HCEC 1CT (cell line): Measurements from ENCODE around the gene BHLHE40.

ENCODE experiments used
- DNase-seq: peaks from one replicate; pipeline ENCODE4 v3.0.0-alpha.2; 2017

Gene BHLHE40

DNA sequence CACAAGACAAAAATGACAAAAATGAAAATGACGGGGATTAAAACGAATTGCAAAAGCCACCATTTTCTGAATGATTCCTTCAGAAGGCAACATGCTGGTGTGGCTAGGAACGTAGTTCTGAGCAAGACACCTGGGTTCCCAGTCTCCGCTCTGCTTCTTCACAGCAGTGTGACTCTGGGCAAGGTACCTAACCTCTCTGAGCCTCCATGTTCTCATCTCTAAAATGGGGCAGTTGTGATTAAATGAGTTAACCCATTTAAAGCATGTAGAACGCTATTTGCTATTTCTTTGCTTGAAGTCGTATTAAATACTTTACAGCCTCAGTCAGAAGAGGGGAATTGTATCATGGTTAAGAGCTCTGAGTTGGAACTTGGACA, 23.6 kb downstream of the BHLHE40 start:
- no peak for DNase-seq

DNA sequence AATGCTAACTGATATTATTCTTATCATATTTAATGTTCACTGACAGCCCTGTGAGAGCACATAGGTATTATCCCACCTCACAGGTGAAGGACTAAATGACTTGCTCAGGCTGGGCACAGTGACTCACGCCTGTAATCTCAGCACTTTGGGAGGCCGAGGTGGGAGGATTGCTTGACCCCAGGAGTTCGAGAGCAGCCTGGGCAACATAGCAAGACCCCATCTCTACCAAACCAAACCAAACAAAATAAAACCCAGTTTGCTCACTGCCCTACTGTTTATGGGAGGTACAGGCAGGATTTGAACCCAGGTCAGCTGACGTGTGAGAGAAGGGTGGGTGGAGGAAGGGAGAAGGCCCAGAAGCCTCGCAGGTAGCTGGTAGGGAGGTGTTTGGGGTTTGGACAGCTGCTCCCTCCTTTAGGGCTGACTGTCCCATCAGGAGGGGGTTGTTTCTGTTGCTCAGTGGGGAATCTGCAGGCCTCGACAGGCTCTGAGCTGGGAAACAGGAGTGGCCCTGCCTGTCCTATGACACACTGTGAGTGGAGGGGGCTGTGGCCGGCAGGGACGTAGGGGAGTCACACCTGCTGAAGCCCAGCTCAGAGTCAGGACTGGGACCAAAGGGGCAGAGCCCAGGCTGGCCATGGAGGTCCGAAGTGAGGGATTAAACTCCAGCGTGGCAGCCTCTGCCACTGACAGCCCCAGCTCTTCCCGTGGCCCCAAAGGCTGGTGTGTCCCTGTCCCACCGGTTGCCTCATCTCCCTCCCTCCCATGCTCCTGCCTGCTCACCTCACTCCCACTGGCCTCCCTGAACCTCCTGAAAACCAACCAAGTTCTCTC, 25.3 kb downstream of the BHLHE40 start:
- no peak for DNase-seq

DNA sequence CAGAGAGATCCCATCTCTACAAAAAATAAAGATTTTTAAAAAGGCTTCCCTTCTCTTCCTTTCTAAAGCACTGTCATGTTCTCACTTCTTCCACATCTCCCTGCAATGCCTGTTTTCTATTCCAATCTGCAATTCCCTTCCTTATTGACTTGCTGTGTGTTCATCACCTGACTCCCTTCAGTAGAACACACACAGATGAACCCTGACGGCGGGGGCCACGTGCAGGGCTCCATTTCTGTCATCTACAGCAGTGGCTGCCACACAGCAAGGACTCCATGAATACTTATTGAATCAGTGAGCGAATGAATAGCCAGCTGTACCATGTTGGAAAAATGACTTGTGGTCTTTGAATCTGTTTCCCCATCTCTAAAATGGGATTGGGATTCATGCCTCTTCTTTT, 26.1 kb downstream of the BHLHE40 start:
- DNase-seq, result no peak

DNA sequence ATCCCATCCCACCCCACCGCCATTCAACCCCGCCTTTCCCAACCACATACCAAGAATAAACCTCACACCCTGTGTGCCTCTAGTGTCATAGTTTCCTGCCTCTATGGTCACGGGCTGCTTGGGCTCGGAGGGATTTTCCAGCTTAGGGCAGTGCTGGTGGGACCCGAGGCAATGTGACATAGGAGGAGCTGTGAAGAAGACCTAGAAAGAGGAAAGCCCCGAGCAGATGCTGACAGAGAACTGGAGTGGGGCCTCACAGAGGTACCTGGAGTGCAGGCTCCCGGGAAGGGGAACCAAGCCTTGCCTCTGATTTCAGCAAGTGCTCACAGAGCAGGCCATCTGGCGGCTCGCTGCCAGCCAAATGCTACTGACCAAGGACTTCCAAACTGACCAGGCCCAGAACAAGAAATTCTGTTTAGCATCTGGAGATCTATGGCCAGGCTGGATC, 27.5 kb downstream of the BHLHE40 start:
- DNase-seq, result no peak

DNA sequence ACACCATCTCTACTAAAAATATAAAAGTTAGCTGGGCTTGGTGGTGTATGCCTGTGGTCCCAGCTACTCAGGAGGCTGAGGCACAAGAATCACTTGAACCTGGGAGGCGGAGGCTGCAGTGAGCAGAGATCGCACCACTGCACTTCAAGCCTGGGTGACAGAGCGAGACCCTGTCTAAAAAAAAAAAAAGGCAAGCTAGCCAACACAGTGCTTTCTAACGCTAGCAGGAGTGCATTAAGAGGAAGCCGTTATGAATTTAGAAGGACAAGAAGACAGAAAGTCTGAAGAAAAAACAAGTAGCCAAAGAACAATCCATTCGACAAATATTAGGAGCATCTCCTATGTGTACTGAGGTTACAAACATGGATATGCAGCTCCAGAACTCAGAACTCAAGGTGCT, 28.6 kb downstream of the BHLHE40 start:
- no peak for DNase-seq

DNA sequence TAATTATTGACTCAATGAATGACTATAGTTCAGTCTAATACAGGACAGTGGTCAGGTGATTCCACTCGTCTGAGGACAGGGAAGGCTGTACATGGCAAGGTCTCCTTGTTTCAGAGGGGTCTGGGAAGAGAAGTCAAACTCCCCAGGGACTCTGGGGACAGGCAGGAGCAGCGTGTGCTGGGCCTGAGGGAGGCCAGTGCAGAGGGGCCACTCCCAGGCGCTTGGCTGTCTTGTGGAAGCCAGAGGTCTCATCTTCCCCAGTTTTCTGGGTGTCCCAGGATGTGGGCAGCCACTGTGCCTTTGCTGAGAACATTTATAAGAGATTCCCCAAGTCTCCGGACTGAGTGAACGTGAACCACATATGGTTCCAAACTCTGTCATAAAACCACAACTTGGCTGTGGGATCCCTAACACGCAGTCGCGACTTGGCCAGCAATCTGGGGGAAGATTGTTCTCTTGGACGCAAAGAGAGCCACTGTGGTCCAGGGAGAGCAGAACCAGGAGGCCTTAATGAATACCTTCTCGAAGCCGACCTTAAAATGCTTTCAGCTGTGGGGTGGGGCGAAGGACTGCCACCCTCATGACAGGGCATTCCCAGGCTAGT, 30.4 kb downstream of the BHLHE40 start:
- DNase-seq, result no peak

DNA sequence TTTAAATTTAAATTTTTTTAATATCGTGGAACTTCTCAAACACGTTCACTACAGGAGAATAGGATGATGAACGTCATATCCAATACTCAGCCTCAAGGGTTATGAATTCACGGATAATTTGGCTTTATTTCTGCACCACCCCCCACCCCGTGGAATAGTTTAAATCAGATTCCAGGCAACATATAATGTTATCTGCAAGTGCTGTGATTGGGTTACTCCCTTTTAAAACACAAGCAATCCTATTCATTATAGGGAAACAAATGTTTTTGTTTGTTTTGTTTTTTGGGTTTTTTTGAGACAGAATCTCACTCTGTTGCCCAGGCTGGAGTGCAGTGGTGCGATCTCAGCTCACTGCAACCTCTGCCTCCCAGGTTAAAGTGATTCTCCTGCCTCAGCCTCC, 30.9 kb downstream of the BHLHE40 start:
- DNase-seq, result no peak

DNA sequence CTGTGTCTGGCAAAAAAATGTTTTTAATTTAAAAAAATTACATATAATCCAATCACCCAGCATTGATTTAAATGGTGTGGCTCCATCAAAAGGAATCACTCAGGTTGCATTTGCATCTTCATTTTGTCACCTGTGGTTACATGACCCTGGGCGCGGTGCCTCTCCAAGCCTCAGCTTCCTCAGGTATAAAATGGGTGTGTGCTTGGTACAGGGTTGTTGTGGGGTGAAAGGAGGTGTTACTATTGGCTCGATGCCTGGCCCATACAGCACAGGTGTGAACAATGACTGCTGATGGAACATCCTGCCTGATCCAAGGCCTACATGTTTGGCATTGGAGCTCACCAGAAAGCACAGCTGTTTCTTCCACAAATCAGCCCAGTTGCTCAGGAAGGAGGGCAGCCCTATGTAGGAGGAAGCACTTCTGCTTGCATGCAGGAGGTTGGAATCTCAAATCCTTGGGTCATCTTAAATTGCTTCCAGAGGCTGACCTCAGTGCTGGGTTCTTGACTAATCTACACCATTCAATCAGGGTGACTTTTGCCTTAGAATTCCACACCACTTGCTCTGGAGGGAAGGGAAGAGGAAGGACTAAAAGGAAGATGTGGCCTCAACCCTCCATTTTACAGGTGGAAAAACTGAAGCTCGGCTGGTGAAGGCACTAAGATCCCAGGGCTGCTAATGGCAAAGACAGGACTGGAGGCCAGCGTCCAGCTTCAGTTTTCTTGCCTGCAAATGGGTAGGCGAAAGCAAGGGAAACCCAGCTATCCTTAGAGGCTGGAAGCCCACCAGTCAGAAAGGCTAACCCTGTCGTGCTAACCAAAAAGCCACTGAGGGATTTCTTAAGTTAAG, 31.7 kb downstream of the BHLHE40 start:
- peak; percentile 18 for DNase-seq

DNA sequence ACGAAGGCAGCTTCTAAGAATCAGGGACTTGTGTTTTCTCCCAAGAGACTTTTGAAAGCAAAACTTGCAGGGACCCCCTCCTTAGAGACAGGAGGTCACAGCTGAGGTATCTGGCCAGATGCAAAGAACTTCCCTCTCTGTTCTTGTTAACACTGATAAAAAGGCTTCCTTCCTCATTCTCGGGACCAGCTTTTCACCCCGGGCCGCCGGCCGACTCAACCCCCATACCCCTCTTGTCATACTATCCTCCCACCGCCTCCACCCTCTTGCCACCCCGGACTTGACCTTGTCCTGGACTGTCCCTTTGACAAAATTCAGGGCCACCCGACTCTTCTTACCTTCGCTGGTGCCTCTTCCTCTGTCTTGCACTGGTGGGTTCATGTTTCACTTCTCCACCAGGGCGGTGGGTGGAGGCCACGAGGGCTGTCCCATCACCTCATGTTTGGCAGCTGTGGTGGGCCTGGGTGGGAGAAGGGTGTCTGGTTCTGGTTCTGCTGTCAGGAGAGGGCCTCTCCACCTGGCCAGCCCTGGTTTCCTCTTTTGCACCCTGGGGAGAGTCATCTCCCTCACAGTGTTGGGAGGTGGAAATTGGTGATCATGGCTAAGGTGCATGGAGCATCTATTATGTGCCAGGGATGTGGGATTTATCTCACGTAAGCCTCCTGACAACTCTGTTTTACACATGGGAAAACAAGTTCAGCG, 32.5 kb downstream of the BHLHE40 start:
- no peak for DNase-seq

DNA sequence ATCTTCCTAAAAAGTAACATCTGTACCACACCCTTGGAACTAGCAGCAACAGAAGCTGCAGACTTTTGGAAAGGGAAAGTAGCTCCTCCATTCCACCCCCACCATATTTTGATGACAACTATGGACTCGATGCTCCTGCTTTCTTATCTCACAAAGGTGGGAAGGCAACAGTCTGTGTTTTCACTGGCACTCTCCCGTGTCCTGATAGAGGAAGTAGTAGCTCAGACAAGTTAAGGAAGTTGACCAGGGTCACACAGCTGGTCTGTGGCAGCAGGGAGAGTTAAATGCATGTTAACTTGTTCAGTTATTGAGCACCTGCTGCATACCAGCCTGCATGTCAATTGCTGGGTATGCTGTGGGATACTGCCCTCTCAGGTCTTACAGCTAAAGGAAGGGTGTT, 33.1 kb downstream of the BHLHE40 start:
- DNase-seq, result no peak

DNA sequence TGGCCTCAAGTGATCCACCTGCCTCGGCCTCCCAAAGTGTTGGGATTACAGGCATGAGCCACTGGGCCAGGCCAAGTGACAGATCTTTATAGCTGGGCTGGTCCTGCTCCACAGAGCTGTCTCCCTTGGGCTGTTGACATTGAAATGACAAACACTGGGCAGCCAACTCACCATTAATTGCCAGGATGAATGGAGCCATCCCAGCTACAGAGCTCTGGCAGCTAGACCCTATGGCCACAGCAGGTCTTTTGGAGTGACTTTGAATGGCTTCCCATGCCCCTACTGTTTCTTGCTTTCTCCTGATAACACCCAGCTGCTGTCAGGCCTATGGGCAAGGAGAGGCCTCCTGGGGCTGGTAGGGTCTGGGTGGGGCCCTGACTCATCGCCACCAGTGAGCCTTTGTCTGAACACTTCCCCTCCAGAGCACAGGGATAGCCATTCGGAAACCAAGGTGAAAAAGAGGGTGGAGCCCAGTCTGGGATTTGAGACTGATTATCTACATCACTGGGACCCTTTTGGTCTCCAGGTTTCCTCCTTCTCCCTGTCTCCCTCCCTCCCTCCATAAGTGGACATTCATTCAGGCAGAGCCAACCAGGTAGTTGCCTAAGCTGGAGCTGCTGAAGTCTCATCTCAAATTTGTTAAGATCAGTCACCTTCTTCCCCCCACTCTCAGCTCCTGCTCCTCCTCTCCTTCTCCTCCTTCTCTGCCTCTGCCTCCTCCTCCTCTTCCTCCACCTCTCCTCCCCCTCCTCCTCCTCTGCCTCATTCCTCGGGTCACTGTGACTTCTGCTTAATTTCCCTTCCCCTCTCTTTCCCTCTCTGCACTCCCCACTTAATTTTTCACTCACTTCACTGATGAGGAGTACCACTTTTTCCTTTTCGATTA, 34.0 kb downstream of the BHLHE40 start:
- DNase-seq, result peak; percentile 21

DNA sequence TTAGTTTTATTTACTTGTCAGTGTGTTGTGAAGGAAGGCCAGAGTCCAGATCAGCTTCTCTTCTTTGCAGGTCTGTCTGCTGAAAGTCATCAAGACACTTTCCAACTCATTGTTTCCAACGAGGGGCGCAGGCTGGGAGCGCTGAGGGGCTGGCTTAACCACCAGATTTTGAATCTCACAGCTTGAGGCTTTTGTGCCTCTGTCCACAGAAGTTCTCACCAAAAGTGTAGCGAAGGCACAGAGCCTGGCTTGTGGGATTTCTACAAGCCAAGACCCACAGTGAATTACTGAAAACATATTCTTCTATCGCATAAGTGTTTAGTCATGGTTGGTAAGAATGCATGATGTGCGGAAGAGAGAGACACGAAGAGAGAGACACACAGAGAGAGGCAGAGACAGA, 35.2 kb downstream of the BHLHE40 start:
- no peak for DNase-seq

DNA sequence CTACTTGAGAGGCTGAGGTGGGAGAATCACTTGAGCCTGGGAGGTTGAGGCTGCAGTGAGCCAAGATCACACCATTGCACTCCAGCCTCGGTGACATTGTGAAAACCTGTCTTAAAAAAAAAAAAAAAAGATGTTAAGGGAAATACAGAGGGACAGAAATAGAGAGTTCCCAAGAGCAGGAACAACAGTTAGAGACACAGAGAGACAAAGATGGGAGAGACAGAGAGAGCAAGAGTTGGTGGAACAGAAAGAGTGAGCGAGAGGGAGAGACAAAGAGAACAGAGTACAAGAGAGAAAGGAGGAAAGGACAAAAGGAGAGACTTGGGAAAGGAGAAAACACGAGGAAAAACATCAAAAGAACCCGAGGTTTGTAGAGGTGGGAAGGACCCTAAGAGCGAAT, 35.8 kb downstream of the BHLHE40 start:
- no peak for DNase-seq

DNA sequence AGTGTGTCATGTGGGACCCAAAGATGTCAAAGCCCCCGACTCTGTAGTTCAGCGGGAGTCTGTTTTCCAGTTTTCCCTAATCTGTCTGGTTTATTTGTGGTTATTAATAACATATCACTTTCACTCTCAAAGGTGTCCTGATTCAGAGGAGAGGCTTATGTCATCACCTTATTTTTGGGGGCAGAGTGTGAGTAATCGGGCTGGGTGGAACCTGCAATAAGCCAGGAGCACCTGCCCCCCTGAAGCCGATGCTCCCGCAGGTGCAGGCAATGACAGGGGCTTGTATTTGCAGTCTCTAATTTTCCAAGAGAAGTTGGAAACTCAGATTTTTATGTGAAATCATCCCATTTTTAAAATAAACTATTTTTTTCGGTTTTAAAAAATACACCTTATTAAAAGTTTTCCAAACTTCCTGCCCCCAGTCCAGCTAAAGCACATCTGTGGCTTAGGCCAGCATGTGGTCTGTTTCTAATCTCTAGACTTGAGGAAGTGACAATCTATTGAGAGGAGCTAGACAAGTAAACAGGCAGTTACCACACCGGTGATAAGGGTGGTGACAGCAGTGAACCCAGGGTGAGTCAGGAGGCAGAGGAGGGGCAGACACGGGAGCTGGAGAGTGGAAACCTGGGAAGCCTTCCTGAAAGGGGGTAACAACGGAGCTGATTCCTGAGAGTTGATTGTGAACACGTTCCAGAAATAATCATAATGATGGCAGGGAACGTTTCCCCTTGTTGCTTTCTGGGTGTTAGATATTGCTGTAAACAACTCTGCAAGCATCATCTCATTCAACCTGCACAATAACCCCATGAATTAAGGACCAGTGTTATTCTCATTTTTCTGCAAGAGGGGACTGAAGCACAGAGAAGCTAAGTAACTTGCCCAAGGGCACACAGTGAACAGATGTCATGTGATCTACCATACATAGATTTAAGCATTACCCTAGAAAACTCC, 37.2 kb downstream of the BHLHE40 start:
- peak; percentile 39 for DNase-seq

DNA sequence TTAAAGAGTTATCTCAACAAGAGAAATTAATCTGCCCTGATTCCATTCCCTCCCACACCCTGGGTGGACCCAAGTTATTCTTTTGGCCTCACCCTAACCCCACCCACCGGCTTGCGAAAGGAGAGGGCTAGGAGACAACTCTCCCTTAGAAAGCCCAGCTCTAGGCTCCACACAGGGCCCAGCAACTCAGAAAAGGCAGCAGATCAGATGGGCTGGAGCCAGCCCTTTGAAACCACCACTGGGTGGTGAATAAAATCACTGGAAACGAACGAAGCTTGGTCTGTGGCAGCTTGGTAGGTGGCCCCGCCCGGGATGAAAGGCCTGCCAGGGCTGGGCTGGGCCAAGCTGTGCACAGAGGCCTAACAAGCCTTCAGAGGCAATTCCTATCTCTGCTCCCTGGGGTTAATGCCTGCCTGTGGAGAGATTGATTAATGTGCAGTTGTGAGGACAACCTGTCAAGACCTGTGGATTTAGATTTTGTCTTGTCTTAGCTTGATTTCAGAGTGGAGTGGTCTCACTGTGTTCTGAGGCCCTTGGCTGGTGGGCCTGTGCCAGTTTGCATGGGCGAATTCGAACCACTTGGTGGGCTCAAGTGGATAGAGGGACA, 38.8 kb downstream of the BHLHE40 start:
- DNase-seq, result no peak

DNA sequence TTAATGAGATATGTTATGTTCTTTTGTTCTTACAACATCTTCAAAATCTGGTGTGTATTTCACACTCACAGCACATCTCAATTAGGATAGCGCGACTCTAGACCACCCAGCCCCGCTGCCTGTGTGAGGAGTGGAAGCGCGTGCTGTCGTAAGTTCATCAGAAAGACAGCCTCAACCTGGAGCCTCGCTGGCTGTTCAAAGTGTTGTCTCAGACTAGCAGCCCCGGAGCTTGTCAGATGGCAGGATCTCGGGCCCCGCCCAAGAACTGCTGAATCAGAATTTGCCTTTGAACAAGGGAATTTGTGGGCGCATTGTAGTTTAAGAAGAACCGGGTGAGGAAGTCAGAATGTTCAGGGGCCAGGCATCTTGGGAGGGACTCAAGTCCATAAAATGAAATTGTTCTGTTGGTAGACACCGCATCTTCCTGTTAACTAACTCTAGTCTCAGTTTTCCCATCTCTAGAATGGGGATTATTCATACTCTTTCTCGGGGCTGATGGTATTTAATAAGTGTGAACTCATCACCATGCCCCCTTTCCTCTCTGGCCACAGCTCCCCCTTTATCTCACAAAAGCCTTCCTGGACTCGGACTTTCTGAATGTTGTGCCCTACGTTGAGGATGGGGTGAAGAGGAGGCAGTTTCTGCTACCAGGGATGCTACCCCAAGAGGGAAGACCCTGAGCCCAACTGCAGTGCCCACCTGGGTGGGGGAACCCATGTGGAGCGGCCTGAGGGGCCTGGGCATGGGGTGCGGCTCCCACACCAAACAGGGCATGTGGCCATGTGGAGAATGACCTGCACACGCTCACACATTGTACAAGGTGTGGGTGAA, 40.4 kb downstream of the BHLHE40 start:
- no peak for DNase-seq

DNA sequence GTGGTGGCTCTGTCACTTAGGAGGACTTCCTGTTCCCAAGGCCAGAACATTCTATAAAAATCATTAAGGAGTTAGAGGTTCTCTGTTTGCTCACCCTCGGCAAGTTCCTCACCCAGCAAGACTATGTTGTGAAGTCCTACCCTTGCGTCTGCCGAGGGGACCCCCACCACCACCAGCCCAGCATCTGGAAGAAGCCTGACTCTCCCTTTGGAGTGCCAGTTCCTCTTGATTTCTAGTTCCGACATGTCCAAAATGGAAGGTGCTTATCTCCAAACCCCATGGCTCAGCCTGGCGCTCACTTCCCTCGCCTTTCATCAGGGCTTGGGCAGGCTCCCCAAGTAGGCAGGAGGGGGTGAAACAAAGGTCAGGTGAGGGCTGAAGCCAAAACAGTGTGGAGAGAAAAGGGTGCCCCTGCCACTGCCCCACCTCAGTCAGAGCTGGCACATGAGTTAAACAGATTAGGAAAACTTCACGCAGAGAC, 41.0 kb downstream of the BHLHE40 start:
- DNase-seq, result no peak

DNA sequence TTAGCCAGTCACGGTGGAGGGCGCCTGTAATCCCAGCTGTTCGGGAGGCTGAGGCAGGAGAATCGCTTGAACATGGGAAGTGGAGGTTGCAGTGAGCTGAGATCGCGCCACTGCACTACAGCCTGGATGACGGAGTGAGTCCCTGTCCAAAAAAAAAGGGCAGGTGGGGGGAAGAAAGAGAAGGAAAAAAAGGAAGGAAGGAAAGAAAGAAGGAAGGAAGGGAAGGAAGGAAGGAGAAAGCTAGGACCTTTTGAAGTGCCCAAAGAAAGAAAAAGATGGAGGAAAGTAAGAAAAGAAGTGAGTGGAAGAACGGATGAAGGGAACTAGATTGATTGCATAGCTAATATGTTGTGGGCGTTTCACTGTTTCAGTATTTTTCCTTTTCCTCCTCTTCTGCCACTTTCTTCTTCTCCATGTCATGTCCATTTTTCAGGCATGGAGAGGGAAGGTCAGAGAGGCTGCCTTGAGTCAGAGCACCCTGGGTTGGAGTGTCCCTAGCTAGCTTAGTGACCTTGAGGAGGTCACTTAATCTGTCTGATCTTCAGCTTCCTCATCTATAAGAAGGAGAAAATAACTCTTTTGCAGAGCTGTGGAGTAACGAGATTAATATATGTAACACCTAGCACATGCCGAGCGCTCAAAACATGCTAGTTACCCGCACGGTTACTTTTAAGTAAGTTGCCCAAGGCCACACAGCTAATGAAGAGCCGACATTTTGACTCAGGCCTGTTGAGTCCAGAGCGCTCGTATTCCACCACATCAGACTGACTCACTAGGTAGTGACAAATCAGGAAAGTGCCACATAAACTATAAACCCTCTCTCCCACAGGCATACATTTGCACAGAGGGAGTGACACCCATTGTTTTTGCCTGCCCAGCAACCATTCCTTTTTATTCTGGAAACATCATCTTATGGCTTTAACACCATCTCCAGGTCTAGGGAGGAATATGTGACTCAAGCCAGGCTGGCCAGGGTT, 42.2 kb downstream of the BHLHE40 start:
- DNase-seq, result peak; percentile 81
